ENCODE results near the gene TM7SF3.
A peak's percentile ranks its signal among the peaks of the same experiment; 100 is the strongest.

Gene TM7SF3

DNA sequence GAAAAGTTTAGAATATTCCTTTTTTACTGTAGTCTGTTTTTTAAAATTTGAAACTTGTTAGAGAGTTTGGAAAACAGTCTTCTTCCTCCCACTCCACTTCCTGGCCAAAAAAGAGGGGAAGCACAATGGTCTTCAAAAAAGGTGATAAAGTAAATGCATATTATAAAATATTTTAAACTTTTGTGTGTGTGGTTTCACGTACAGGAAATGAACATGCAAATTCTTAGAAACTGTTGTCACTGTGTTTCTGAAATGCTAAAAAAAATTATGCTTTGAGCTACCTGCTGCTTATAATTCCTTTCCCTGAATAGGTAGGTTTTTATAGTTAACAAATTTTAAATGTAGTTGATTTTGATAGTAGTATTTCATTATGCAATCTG, 73.0 kb downstream of the TM7SF3 start:
- Histone ChIP-seq H3K27me3 (ENCODE audit: insufficient read depth, low read length) (no peaks in the 10 kb centered on the region), H3K27ac (ENCODE audit: low read depth, low read length) (peak overlapping the region; percentile 48)

DNA sequence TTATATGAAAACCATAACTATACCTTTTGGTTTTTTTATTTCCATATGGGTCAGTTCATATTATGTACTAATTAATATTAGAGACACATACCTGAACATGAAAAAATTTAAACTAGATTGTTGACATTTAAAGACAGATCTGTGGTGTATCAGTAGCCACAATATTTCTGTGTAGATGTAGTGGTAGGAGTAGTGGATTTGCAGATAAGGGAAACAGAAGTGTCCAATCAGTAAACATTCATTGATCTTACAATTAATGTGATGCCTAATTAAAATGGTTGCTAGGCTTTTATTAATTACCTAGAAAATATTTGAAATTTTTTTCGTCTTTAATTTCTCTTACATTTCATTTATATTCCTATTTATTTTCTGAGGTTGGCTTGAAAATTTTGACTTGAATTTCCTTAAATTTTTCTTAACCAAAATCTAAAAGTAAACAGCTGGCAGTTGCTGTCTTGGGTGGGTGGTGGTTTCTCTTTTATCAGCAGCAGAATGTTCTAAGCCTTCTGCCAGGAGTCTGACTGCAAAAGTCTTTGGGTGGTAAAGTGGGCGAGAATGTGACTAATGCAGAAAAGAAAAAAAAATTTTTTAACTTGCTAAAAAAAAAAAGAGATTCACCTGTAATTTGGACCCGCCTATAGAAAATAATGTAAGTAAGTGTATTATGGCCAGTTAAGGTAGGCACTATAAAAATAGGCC, 73.5 kb downstream of the TM7SF3 start:
- peaks cover 41% of the 10 kb centered on the region for H3K4me1 ChIP-seq (ENCODE audit: control insufficient read depth, insufficient read depth, low read length, unreplicated experiment)
- peaks cover 94% of the 10 kb centered on the region for H3K79me2 ChIP-seq (ENCODE audit: control insufficient read depth, insufficient read depth, low read length, unreplicated experiment)
- no peaks in the 10 kb centered on the region for H3K27me3 ChIP-seq (ENCODE audit: insufficient read depth, low read length)
- peak overlapping the region; percentile 86 for H3K4me3 ChIP-seq (ENCODE audit: low read depth, low read length)
- H3K27ac ChIP-seq (ENCODE audit: low read depth, low read length), result peak overlapping the region; percentile 48
- H3K36me3 ChIP-seq (ENCODE audit: insufficient read depth, low read length), result peaks cover 5% of the 10 kb centered on the region
- H2AFZ ChIP-seq (ENCODE audit: low read length, unreplicated experiment), result no peak overlapping the region

More for the DNA sequence above, 73.0 kb downstream of the TM7SF3 start:
- Histone ChIP-seq H3K79me2 (ENCODE audit: control insufficient read depth, insufficient read depth, low read length, unreplicated experiment) (peaks cover 94% of the 10 kb centered on the region), H2AFZ (ENCODE audit: low read length, unreplicated experiment) (no peak overlapping the region), H3K4me3 (ENCODE audit: low read depth, low read length) (peak overlapping the region; percentile 86), H3K4me1 (ENCODE audit: control insufficient read depth, insufficient read depth, low read length, unreplicated experiment) (peaks cover 35% of the 10 kb centered on the region), H3K36me3 (ENCODE audit: insufficient read depth, low read length) (peaks cover 9% of the 10 kb centered on the region)

DNA sequence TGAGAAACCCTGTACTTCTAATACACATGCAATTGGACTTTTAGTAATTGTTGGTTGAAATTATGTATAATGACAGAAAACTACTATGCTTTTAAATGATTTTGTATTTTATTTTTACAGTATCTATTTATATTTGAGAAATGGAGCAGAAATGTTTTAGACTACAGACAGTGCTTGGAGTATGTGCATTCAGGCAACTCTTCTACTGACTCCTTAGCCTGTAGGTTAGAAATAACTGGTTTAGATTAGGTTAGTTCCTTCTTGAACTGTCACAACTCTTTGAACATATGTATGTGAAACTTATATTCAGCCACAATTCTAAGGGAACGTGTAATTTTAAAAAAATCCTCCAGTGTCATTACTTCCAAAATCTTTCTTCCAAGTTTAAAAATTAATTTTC, 74.2 kb downstream of the TM7SF3 start:
- Histone ChIP-seq H3K4me3 (ENCODE audit: low read depth, low read length) (peak overlapping the region; percentile 86), H3K79me2 (ENCODE audit: control insufficient read depth, insufficient read depth, low read length, unreplicated experiment) (peaks cover 94% of the 10 kb centered on the region), H3K4me1 (ENCODE audit: control insufficient read depth, insufficient read depth, low read length, unreplicated experiment) (peaks cover 47% of the 10 kb centered on the region), H3K27me3 (ENCODE audit: insufficient read depth, low read length) (no peaks in the 10 kb centered on the region), H3K27ac (ENCODE audit: low read depth, low read length) (no peak overlapping the region), H2AFZ (ENCODE audit: low read length, unreplicated experiment) (no peak overlapping the region), H3K36me3 (ENCODE audit: insufficient read depth, low read length) (peaks cover 5% of the 10 kb centered on the region)

DNA sequence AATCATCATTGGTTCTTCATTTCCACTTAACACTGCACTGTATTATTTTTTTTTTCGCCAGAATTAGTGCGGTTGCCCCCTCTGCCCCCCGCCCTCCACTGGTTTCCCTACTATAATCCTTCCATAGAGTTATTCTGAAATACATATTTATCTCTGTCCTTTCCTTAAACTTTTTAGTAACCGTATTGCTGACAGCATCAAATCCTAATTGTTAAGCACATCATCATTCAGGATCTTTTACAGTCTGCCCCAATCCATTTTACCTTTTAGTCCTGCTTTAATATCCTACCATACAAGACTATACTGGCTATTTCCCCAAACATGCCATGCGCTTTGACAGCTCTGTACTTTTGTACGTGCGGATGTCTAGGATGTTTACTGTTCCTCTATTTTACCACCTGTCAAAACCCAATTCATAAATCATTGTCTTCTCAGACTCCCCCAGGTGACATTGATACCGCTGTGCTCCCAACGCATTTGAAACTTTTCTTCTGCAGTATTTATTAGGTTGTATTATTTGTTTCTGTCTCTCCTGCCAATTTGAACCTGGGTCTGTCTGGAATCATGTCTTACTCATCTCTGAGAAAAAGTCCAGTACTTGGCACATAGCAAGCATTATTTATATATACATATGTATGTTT, 74.9 kb downstream of the TM7SF3 start:
- peak overlapping the region; percentile 90; the same call in 1 of the 2 replicates for H3K27ac ChIP-seq (ENCODE audit: low read depth, low read length)

DNA sequence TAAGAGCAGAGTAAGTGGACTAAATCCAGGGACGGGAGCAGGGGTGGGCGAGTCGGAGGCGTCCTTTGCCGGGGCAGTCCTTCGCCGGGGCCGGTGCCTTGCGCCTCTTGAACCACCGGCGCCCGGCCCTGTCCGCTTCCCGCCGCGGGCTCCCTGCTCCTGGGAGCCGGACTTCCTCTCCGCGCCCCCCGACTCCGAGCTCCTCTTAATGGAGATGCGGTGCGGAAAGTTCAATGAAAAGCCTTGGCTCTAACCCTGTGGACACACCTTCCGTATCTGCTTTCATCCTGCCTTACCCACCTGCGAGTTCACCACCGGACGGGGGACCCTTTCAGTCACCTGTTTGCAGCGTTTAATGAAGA, 75.5 kb downstream of the TM7SF3 start:
- peaks cover 47% of the 10 kb centered on the region for H3K4me1 ChIP-seq (ENCODE audit: control insufficient read depth, insufficient read depth, low read length, unreplicated experiment)
- peak overlapping the region; percentile 86 for H3K4me3 ChIP-seq (ENCODE audit: low read depth, low read length)
- peak overlapping the region; percentile 90 for H3K27ac ChIP-seq (ENCODE audit: low read depth, low read length)
- peak overlapping the region; percentile 83 for H2AFZ ChIP-seq (ENCODE audit: low read length, unreplicated experiment)
- no peaks in the 10 kb centered on the region for H3K27me3 ChIP-seq (ENCODE audit: insufficient read depth, low read length)
- no peaks in the 10 kb centered on the region; the same call in 1 of the 2 replicates for H3K36me3 ChIP-seq (ENCODE audit: insufficient read depth, low read length)
- peaks cover 92% of the 10 kb centered on the region for H3K79me2 ChIP-seq (ENCODE audit: control insufficient read depth, insufficient read depth, low read length, unreplicated experiment)

More for the DNA sequence above, 74.9 kb downstream of the TM7SF3 start:
- Histone ChIP-seq H2AFZ (ENCODE audit: low read length, unreplicated experiment) (peak overlapping the region; percentile 83), H3K79me2 (ENCODE audit: control insufficient read depth, insufficient read depth, low read length, unreplicated experiment) (peaks cover 94% of the 10 kb centered on the region), H3K27me3 (ENCODE audit: insufficient read depth, low read length) (no peaks in the 10 kb centered on the region), H3K36me3 (ENCODE audit: insufficient read depth, low read length) (peaks cover 5% of the 10 kb centered on the region; the same call in 1 of the 2 replicates), H3K4me3 (ENCODE audit: low read depth, low read length) (peak overlapping the region; percentile 86), H3K4me1 (ENCODE audit: control insufficient read depth, insufficient read depth, low read length, unreplicated experiment) (peaks cover 47% of the 10 kb centered on the region)

DNA sequence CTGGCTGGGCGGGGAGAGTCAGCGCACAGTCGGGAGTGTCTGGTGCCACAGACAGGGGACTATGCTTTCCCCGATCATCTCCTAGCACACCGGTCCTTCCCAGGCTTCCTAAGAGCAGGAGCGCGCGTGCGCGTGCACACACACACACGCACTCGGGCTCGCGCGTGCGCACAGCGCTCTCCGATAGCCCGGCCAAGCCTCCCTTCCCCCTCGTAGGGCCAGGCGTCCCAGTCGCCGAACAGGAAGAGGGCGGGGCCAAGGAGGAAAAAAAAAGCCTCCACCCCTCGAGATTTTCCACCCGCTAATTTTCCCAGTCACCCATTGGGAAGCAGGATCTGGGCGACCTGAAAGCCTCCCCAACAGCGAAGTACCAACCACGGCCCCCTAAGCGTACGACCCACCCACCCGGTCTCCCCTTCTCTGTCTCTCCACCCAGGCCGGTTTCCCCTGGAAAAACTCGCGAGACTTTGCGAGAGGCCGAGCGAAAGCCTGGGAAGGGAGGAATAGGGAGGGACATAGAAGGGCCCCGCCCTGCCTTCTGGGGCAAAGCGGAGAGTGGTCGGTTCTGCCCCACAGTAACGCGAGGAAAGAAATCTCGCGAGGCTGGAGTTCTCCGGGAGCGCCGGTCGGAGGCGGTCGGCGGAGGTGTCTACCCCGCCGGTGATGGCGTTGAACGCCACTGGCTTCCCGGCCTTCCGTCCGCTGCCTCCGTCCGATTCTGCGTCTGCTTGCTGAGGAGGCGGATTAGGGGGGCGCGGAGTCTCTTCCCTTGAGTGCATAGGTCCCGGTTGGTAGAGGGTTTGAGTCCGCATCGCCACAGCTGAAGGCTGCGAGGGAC, 76.1 kb downstream of the TM7SF3 start, which contains the start of the genes FGFR1OP2 and INTS13:
Gene FGFR1OP2, plus strand, starts transcription at position 608 of the 838 bp plus-strand sequence. CDS start 15,689 bp downstream, outside the sequence.
Gene INTS13, minus strand, starts transcription at position 119 of the 838 bp plus-strand sequence. CDS start 1,178 bp downstream, outside the sequence.
- H3K79me2 ChIP-seq (ENCODE audit: control insufficient read depth, insufficient read depth, low read length, unreplicated experiment), result peaks cover 92% of the 10 kb centered on the region
- H3K4me1 ChIP-seq (ENCODE audit: control insufficient read depth, insufficient read depth, low read length, unreplicated experiment), result peaks cover 44% of the 10 kb centered on the region
- peak within 1 kb of the TSS; percentile 83 for H2AFZ ChIP-seq (ENCODE audit: low read length, unreplicated experiment)

DNA sequence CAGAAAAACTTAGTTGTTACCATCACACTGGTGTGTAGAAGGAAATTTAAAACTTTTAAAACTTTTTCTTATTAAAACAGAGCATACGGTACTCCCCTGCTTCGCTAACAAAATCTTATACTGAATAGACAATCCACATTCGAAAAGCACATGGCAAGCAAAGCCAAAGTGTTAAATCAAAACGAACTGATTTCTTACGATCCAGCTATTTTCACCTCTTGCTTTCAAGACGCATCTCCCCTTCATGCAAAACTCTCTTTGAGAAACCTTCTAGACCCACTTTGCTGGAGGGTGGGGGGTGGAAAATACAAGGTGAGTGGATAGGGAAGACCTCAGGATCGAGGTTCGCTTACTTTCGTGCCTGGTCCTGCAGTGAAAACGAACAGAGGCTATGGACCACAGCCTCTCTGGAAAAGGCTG, 76.7 kb downstream of the TM7SF3 start:
- Histone ChIP-seq H3K27ac (ENCODE audit: low read depth, low read length) (peak overlapping the region; percentile 90), H3K4me3 (ENCODE audit: low read depth, low read length) (peak overlapping the region; percentile 86), H2AFZ (ENCODE audit: low read length, unreplicated experiment) (peak overlapping the region; percentile 9), H3K36me3 (ENCODE audit: insufficient read depth, low read length) (peaks cover 6% of the 10 kb centered on the region; the same call in 1 of the 2 replicates), H3K27me3 (ENCODE audit: insufficient read depth, low read length) (no peaks in the 10 kb centered on the region), H3K4me1 (ENCODE audit: control insufficient read depth, insufficient read depth, low read length, unreplicated experiment) (peaks cover 38% of the 10 kb centered on the region), H3K79me2 (ENCODE audit: control insufficient read depth, insufficient read depth, low read length, unreplicated experiment) (peaks cover 92% of the 10 kb centered on the region)

More for the DNA sequence above, 76.1 kb downstream of the TM7SF3 start, which contains the start of the genes FGFR1OP2 and INTS13:
- peak within 1 kb of the TSS; percentile 90 for H3K27ac ChIP-seq (ENCODE audit: low read depth, low read length)
- peaks cover under 1% of the 10 kb centered on the region; the same call in 1 of the 2 replicates for H3K36me3 ChIP-seq (ENCODE audit: insufficient read depth, low read length)
- H3K4me3 ChIP-seq (ENCODE audit: low read depth, low read length), result peak within 1 kb of the TSS; percentile 86
- no peaks in the 10 kb centered on the region for H3K27me3 ChIP-seq (ENCODE audit: insufficient read depth, low read length)

DNA sequence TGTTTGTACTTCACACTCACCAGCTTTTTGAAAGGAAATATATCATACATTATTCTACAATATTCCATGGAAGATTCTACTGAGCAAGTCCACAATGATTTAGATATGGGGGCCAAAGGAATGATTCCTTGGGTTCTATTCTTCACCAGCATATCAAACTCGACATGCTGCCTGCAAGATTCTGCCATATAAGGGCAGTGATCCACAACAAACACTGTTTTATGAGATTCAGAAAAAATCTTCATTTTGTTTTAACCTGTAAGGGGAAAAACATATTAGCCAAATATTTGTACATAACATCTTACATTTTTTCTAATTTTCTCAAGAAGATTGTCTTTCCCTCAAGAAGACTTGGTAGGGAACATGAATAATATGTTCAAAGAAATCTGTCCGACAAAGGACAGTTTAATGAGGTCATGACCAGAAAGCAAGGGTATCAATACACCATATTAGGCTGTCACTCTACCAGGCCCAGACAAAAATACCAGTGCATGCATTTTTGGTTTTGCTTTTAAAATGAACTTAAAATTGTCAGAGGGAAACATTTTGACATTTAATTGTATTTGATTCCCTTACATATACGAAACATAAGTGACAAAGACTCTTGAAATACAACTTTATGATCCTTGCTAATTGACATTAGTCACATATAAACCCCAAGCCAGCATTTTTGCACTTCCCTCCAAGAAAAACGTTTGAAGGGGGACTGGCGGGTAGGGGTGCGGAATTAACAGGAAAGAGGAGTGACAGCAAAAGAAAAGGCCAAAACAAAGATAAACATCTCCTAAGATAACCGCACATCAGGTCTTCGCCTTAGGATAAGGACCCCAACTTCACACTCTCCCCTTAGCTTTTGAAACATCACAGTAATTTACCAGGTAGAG, 77.4 kb downstream of the TM7SF3 start:
- H3K36me3 ChIP-seq (ENCODE audit: insufficient read depth, low read length), result peaks cover 6% of the 10 kb centered on the region; the same call in 1 of the 2 replicates
- H3K4me1 ChIP-seq (ENCODE audit: control insufficient read depth, insufficient read depth, low read length, unreplicated experiment), result peaks cover 32% of the 10 kb centered on the region
- peak overlapping the region; percentile 9 for H2AFZ ChIP-seq (ENCODE audit: low read length, unreplicated experiment)
- peak overlapping the region; percentile 86 for H3K4me3 ChIP-seq (ENCODE audit: low read depth, low read length)
- H3K27ac ChIP-seq (ENCODE audit: low read depth, low read length), result peak overlapping the region; percentile 90; the same call in 1 of the 2 replicates
- no peaks in the 10 kb centered on the region for H3K27me3 ChIP-seq (ENCODE audit: insufficient read depth, low read length)
- H3K79me2 ChIP-seq (ENCODE audit: control insufficient read depth, insufficient read depth, low read length, unreplicated experiment), result peaks cover 89% of the 10 kb centered on the region

DNA sequence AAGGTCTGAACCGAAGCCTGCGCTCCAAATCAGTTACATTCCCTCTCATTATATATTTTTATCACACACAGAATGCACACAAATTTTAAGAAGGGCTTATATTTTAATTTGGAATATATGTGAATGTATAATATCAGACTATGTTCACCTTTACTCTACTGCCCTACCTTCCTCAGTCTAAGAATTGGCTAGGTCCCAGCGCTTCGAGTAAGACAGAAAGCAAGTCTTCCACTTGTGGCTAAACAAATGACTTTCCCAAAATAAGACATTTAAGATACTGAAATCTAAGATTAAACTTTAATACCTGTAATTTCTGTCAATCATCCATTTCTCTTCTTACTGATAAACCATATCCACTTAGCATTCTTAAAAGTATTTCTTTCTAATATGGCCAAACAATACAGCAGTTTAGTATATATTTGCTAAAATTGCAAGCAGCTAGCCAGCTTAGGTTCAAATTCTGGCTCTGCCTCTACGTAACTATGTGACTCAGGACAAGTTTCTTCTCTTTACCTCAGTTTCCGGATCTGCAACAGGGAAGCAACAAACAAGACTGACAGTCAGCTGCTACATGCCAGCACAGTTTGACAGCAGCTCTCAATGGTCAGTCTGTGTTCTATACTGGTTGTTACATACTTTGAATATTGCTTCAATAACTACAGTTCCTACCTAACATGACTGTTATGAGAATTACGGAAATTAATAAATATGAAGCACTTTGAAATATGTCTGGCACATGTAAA, 78.4 kb downstream of the TM7SF3 start:
- H2AFZ ChIP-seq (ENCODE audit: low read length, unreplicated experiment), result no peak overlapping the region
- no peaks in the 10 kb centered on the region for H3K27me3 ChIP-seq (ENCODE audit: insufficient read depth, low read length)
- no peak overlapping the region for H3K27ac ChIP-seq (ENCODE audit: low read depth, low read length)
- peaks cover 7% of the 10 kb centered on the region; the same call in 1 of the 2 replicates for H3K36me3 ChIP-seq (ENCODE audit: insufficient read depth, low read length)
- H3K4me1 ChIP-seq (ENCODE audit: control insufficient read depth, insufficient read depth, low read length, unreplicated experiment), result peaks cover 22% of the 10 kb centered on the region
- peaks cover 80% of the 10 kb centered on the region for H3K79me2 ChIP-seq (ENCODE audit: control insufficient read depth, insufficient read depth, low read length, unreplicated experiment)
- H3K4me3 ChIP-seq (ENCODE audit: low read depth, low read length), result peak overlapping the region; percentile 86

All from ACC112 (cell line).